GM12878 (cell line): ENCODE data around the gene PTPRD. TPM values are rescaled to one million over a fixed set of nuclear protein-coding genes. Genes with fewer than 3 reads are reported as not detected.

Experiments used
- ATAC-seq: fragments of 200-7000 bp; cut with Tn5 transposase; 3 replicates; pipeline ENCODE4 v1.9.1; 2020; ENCODE audit warnings: mild to moderate bottlenecking, moderate library complexity
- BruUV-seq: library from RNA; stranded (reverse); fragments of 400-500 nt; replicated peaks from 2 replicates; lab custom pipeline; 2021; lab: Mats Ljungman, UMichigan
- CTCF ChIA-PET: fragments of 300-600 bp; sonication (Branson Sonifier 250); formaldehyde crosslinking; extraction: SDS; loops from one replicate; lab custom pipeline; 2021; ENCODE audit warnings: inconsistent platforms; lab: Yijun Ruan, JAX
- POLR2A ChIA-PET: fragments of 350-600 bp; formaldehyde crosslinking; extraction: SDS; loops from one replicate; lab custom pipeline; 2021; ENCODE audit warnings: inconsistent platforms; lab: Charles Lee
- RAD21 ChIA-PET: fragments of 300-600 bp; sonication (Branson Sonifier 250); formaldehyde crosslinking; loops from one replicate; lab custom pipeline; 2023; ENCODE audit warnings: antibody characterized with exemption; ENCODE audit not compliant: unreplicated experiment; lab: Charles Lee
- SMC1A ChIA-PET: fragments of 300-600 bp; sonication (Branson Sonifier 250); formaldehyde crosslinking; loops from one replicate; lab custom pipeline; 2023; ENCODE audit not compliant: unreplicated experiment, uncharacterized antibody; lab: Charles Lee
- DNase-seq: peaks from one replicate; pipeline ENCODE4 v3.0.0-alpha.2; 2011; ENCODE audit warnings: low read depth, low spot score
- FAIRE-seq: peaks from 3 replicates; lab custom pipeline; 2011; peaks lifted over from hg19 to GRCh38; lab: Jason Lieb, UNC
- H2AFZ ChIP-seq: 2 replicates; pipeline ENCODE4 v1.6.0; 2011; ENCODE audit warnings: low read depth, low read length, control low read depth; ENCODE audit not compliant: control insufficient read depth
- H3K27ac ChIP-seq: 2 replicates; pipeline ENCODE4 v1.5.1; 2011; ENCODE audit warnings: control low read depth; ENCODE audit not compliant: control insufficient read depth, insufficient read depth
- H3K27me3 ChIP-seq, 2 experiments: replicated peaks in 1 of 2; 2 replicates each; pipeline versions ENCODE4 v1.6.0 to v1.6.1; 2011; ENCODE audit warnings: low read length in 1 of 2; ENCODE audit not compliant: control insufficient read depth in 2 of 2, insufficient read depth in 2 of 2
- H3K36me3 ChIP-seq, 2 experiments: 2 replicates each; pipeline ENCODE4 v1.5.1; 2011; ENCODE audit warnings: low read length in 1 of 2; ENCODE audit not compliant: control insufficient read depth in 2 of 2, insufficient read depth in 2 of 2
- H3K4me1 ChIP-seq: 2 replicates; pipeline ENCODE4 v1.6.1; 2011; ENCODE audit warnings: mild to moderate bottlenecking, low read length, moderate library complexity, mixed read lengths; ENCODE audit not compliant: control insufficient read depth, insufficient read depth
- H3K4me2 ChIP-seq: 2 replicates; pipeline ENCODE4 v1.6.0; 2011; ENCODE audit warnings: control low read depth; ENCODE audit not compliant: control insufficient read depth, insufficient read depth
- H3K4me3 ChIP-seq: fragments of 200-600 bp; sonication (generic); 2 replicates; pipeline ENCODE4 v1.5.1; 2016
- H3K79me2 ChIP-seq: 2 replicates; pipeline ENCODE4 v1.6.0; 2011; ENCODE audit warnings: low read length; ENCODE audit not compliant: control insufficient read depth, insufficient read depth
- H3K9ac ChIP-seq: 2 replicates; pipeline ENCODE4 v1.8.0; 2011; ENCODE audit warnings: low read length, control low read depth, mixed read lengths; ENCODE audit not compliant: control insufficient read depth, insufficient read depth
- H3K9me3 ChIP-seq: replicated peaks from 3 replicates; pipeline ENCODE4 v1.5.1; 2011; ENCODE audit warnings: mild to moderate bottlenecking, low read length; ENCODE audit not compliant: control insufficient read depth, insufficient read depth
- H4K20me1 ChIP-seq: 2 replicates; pipeline ENCODE4 v1.6.0; 2011; ENCODE audit not compliant: control insufficient read depth, insufficient read depth
- MTA2 ChIP-seq: fragments of 450-650 bp; IDR thresholded peaks from 2 replicates; pipeline ENCODE4 v1.6.1; 2016; ENCODE audit warnings: low read depth, mild to moderate bottlenecking, moderate library complexity
- POLR2AphosphoS5 ChIP-seq: IDR thresholded peaks from 2 replicates; pipeline ENCODE4 v1.6.1; 2011; ENCODE audit warnings: mild to moderate bottlenecking, low read length, inconsistent platforms
- SIN3A ChIP-seq: IDR thresholded peaks from 2 replicates; pipeline ENCODE4 v1.6.1; 2012; ENCODE audit warnings: low read depth, low read length, improper control_type of control experiment
- ZSCAN29 ChIP-seq: fragments of 450-650 bp; IDR thresholded peaks from 2 replicates; pipeline ENCODE4 v1.6.1; 2017; ENCODE audit warnings: mild to moderate bottlenecking, moderate library complexity
- WGBS: methylation state at CpG from one replicate; pipeline ENCODE4 v1.1.6; 2016; ENCODE audit warnings: low lambda C conversion rate; ENCODE audit not compliant: insufficient replicate concordance, insufficient coverage; ENCODE audit errors: missing lambda C conversion rate; 5-methylcytosine and 5-hydroxymethylcytosine counted together
- in situ Hi-C: fragments of 300-500 bp; cut with MboI; formaldehyde crosslinking; loops from 9 replicates; pipeline ENCODE4 v1.14.3; 2018; ENCODE audit warnings: mixed read lengths
- intact Hi-C: fragments of 100-400 bp; cut with micrococcal nuclease; formaldehyde crosslinking; loops from one replicate; pipeline ENCODE4 v1.14.2; 2022; ENCODE audit not compliant: unreplicated experiment
- polyA plus RNA-seq, 11 experiments: library from polyadenylated mRNA; depleted of rRNA in 4 of 11; unstranded in 6 of 11; stranded (reverse) in 5 of 11; fragments of >200 nt; fragmentation: Nextera tagmentation in 4 of 11; fragmentation: Illumina TruSeq in 1 of 11; extraction: Ambion mirVana in 4 of 11; extraction: Trizol in 1 of 11; gene quantifications; 1 replicate in 1 of 11; 2 replicates in 10 of 11; pipeline versions ENCODE4 v1.2.1 to v1.2.3, GENCODE V29; 2011 to 2016; ENCODE audit warnings: inconsistent platforms in 2 of 11, missing spikeins in 2 of 11, low read depth in 1 of 11
- total RNA-seq, 4 experiments: library from RNA; depleted of rRNA in 3 of 4; stranded (reverse); fragments of >200 nt in 3 of 4; fragmentation: Illumina TruSeq in 1 of 4; extraction: Trizol in 1 of 4; gene quantifications; 2 replicates each; pipeline versions ENCODE4 v1.2.1 to v1.2.3, GENCODE V29; 2013 to 2021
- TF ChIP-seq, protein P1 (sequence below): IDR thresholded peaks from 2 replicates; pipeline ENCODE4 v1.6.1; 2012; ENCODE audit warnings: low read length, inconsistent platforms
- TF ChIP-seq, protein P2 (sequence below): fragments of 450-650 bp; IDR thresholded peaks from 2 replicates; pipeline ENCODE4 v1.6.1; 2016; ENCODE audit warnings: mild to moderate bottlenecking, moderate library complexity, borderline replicate concordance
- TF ChIP-seq, protein P3 (sequence below): fragments of 450-650 bp; IDR thresholded peaks from 2 replicates; pipeline ENCODE4 v1.6.1; 2016; ENCODE audit warnings: mild to moderate bottlenecking
- TF ChIP-seq, protein P4 (sequence below): fragments of 450-650 bp; formaldehyde crosslinking; IDR thresholded peaks from 2 replicates; pipeline ENCODE4 v1.5.0; 2022; ENCODE audit warnings: mild to moderate bottlenecking, missing genetic modification characterization

The PTPRD gene
- total and polyA plus RNA-seq, 10 of the 15 experiments (the other 5 are each of a cell fraction or from before 2014, with no cell fraction given): under 0.01 to 0.05 (median 0.01) TPM; not detected in 7

DNA sequence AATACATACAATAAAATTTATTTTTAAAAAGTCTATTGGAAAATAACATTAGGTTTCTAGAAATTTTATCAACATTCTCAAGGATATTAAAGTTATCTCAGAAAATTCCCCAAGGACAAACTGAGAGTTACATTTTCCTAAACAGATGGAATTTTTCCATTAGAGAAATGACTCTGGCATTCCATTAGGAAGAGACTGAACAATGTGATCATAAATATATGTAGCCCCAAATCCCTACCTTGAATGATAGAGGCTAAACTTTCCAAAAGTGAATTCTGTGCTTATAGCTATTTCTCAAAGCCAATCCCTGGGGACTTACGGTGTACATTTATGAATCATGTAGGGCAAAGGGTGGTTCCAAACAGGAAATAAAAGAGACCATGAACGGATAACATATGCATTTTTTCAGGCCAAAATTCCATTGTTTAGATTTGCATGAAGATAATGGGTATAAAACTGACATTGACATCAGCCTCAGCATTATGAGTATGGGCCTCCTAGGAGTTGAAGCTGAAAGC is 1632.2 kb downstream of the PTPRD start (continued):
- TF ChIP-seq, protein P1, sequence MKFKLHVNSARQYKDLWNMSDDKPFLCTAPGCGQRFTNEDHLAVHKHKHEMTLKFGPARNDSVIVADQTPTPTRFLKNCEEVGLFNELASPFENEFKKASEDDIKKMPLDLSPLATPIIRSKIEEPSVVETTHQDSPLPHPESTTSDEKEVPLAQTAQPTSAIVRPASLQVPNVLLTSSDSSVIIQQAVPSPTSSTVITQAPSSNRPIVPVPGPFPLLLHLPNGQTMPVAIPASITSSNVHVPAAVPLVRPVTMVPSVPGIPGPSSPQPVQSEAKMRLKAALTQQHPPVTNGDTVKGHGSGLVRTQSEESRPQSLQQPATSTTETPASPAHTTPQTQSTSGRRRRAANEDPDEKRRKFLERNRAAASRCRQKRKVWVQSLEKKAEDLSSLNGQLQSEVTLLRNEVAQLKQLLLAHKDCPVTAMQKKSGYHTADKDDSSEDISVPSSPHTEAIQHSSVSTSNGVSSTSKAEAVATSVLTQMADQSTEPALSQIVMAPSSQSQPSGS: no peak
- TF ChIP-seq SIN3A: no peak
- TF ChIP-seq, protein P2, sequence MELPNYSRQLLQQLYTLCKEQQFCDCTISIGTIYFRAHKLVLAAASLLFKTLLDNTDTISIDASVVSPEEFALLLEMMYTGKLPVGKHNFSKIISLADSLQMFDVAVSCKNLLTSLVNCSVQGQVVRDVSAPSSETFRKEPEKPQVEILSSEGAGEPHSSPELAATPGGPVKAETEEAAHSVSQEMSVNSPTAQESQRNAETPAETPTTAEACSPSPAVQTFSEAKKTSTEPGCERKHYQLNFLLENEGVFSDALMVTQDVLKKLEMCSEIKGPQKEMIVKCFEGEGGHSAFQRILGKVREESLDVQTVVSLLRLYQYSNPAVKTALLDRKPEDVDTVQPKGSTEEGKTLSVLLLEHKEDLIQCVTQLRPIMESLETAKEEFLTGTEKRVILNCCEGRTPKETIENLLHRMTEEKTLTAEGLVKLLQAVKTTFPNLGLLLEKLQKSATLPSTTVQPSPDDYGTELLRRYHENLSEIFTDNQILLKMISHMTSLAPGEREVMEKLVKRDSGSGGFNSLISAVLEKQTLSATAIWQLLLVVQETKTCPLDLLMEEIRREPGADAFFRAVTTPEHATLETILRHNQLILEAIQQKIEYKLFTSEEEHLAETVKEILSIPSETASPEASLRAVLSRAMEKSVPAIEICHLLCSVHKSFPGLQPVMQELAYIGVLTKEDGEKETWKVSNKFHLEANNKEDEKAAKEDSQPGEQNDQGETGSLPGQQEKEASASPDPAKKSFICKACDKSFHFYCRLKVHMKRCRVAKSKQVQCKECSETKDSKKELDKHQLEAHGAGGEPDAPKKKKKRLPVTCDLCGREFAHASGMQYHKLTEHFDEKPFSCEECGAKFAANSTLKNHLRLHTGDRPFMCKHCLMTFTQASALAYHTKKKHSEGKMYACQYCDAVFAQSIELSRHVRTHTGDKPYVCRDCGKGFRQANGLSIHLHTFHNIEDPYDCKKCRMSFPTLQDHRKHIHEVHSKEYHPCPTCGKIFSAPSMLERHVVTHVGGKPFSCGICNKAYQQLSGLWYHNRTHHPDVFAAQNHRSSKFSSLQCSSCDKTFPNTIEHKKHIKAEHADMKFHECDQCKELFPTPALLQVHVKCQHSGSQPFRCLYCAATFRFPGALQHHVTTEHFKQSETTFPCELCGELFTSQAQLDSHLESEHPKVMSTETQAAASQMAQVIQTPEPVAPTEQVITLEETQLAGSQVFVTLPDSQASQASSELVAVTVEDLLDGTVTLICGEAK: no peak
- TF ChIP-seq, protein P3, sequence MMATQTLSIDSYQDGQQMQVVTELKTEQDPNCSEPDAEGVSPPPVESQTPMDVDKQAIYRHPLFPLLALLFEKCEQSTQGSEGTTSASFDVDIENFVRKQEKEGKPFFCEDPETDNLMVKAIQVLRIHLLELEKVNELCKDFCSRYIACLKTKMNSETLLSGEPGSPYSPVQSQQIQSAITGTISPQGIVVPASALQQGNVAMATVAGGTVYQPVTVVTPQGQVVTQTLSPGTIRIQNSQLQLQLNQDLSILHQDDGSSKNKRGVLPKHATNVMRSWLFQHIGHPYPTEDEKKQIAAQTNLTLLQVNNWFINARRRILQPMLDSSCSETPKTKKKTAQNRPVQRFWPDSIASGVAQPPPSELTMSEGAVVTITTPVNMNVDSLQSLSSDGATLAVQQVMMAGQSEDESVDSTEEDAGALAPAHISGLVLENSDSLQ: no peak
- TF ChIP-seq, all 136 proteins: peak for 0

DNA sequence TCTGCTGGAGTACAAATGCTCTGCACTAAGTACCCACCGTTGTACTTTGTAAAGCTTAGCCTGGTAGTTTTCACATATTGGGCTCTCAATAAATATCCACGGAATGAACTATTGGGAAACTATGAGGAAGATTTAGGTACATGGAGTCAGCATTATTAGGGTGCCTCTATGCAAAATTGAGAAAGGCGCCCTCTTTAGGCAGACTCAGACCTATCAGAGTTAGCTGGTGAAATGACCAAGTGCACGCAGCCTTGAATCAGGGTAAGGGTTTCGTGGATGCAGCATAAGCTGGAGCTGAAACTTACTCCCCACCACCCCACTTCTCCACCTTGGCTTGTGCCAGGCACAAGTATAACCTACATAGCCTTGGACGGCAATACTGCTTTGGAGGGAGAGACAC is 1634.5 kb downstream of the PTPRD start:
- ChIA-PET SMC1A (no interaction called here), CTCF (interaction anchor here (0.5 to 0.9 kb wide), 2 partner anchors 9 to 28 kb away, joined by 3 read pairs; no protein-coding TSS in a partner anchor), RAD21 (no interaction called here), POLR2A (no interaction called here)
- Histone ChIP-seq H3K4me2 (no peak overlapping the region), H3K9ac (no peak overlapping the region), H3K9me3 (no peaks in the 10 kb centered on the region), H4K20me1 (no peaks in the 10 kb centered on the region), H3K4me3 (no peak overlapping the region), H3K36me3 (no peaks in the 10 kb centered on the region), H3K79me2 (no peaks in the 10 kb centered on the region), H3K4me1 (no peaks in the 10 kb centered on the region), H3K27ac (no peak overlapping the region), H3K27me3 (no peaks in the 10 kb centered on the region), H2AFZ (no peak overlapping the region)
- WGBS: 13% methylated on average over 6 of the region's 6 CpGs
- no peak for ATAC-seq
- intact Hi-C loops: no loop called here
- TF ChIP-seq MTA2 (no peak), ZSCAN29 (no peak), POLR2AphosphoS5 (no peak)
- TF ChIP-seq, protein P4, sequence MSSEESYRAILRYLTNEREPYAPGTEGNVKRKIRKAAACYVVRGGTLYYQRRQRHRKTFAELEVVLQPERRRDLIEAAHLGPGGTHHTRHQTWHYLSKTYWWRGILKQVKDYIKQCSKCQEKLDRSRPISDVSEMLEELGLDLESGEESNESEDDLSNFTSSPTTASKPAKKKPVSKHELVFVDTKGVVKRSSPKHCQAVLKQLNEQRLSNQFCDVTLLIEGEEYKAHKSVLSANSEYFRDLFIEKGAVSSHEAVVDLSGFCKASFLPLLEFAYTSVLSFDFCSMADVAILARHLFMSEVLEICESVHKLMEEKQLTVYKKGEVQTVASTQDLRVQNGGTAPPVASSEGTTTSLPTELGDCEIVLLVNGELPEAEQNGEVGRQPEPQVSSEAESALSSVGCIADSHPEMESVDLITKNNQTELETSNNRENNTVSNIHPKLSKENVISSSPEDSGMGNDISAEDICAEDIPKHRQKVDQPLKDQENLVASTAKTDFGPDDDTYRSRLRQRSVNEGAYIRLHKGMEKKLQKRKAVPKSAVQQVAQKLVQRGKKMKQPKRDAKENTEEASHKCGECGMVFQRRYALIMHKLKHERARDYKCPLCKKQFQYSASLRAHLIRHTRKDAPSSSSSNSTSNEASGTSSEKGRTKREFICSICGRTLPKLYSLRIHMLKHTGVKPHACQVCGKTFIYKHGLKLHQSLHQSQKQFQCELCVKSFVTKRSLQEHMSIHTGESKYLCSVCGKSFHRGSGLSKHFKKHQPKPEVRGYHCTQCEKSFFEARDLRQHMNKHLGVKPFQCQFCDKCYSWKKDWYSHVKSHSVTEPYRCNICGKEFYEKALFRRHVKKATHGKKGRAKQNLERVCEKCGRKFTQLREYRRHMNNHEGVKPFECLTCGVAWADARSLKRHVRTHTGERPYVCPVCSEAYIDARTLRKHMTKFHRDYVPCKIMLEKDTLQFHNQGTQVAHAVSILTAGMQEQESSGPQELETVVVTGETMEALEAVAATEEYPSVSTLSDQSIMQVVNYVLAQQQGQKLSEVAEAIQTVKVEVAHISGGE: no peak
- in situ Hi-C loops: no loop called here
- no peak for DNase-seq
- BruUV-seq: no TSS peak
- FAIRE-seq: no peak
